Central memory CD4-positive, alpha-beta T cell (primary cell): ENCODE data around the gene PTPRC.

Source experiments
- DNase-seq: peaks from one replicate; pipeline ENCODE4 v3.0.0; 2022

Gene PTPRC

GRCh38 chr1:198620218-198620617 is 18.6 kb upstream of the PTPRC start:
- no peak for DNase-seq

DNA sequence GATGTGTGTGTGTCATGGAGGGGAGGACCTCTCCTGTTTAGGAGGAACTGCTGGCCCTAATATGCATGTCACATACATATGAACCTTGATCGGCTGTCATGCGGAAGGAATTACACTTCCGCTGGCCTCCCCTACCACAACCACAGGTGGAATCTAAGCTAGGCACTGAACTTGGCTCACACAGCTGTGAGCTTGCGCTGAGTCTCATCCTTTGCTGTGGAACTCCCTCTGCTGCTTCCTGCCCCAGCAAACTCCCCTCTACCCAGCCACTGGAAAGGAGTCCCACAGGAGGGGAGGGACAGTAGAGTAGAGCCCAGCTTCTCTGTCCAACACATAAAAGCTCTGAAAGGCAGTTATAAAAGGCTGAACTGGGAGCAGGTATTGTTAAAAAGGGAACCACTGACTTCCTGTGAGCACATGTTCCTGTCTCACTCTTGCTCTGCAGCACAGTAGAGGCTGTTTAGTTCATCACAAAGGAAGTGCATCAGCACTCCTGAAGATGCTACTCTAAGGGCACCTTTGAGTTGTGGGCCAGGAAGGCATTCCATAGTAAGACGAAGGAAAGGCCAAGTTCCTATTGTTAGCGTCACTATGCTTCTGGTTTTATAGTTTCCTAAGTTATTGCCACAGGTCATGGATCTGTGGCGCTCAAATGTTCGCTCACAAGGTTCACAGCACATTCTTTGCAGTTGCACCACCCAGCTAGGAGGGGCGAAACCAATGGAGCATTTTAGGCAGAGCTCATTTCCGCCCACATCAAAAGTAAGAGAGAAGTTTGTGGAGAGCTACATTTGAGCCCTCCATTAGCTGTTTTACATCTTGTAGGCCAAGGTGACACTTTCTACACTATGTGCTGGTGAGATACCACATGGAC is 17.7 kb upstream of the PTPRC start:
- peak; percentile 78 for DNase-seq

DNA sequence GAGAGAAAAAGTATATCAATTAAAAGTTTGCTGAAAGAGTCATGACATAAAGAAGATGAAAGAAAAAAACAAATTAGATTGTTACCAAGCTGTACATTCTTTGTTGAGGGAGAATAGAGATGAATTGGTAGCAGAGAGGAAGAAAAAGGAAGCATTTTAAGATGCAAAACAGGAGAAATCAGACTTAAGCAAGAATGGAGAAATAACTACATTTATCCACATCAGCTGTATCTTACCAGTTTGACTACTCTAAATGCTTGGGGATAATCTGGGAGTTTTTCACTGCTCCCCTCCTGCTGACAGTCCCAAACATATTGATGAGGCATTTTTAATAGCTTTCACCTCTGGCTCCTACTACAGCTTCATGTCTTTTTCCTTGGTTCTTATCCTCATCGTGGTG is 16.8 kb upstream of the PTPRC start:
- DNase-seq: no peak

DNA sequence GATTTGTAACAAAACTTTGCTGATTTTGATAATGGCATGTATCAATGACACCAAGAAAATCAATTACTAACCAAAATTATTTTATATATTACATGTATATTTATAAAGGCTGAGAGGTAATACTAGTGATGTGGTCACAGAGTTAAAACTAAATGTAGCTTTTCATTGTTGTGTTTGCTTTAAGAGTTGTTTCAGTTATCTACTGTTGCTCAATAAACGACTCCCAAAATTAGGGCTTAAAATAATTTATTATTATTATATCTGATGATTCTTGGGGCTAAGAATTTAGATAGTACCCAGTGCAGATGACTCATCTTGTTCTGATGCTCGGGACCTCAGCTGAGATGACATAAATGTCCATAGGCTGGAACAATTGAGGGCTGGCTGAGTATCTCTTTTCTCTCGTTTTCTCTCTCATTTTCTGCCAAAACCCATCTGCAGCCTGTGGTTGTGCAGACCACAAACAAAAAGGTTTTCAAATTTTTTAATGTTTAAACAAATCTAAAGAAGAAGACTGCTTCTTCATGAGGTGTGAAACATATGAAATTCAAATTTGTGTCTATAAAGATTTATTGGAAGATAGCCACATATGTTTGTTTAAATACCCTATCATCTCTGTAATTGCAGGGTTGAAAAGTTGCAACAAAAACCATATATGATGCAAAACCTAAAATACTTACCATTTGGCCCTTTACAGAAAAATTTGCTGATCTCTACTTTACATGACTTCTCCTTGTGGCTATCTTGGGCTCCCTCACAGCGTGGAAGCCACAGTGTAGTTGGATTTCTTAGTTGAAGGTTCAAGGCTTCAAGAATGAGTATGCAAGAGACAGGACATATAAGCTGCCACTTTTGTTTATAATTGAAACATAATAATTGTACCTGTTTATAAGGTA is 14.8 kb upstream of the PTPRC start:
- DNase-seq: no peak

DNA sequence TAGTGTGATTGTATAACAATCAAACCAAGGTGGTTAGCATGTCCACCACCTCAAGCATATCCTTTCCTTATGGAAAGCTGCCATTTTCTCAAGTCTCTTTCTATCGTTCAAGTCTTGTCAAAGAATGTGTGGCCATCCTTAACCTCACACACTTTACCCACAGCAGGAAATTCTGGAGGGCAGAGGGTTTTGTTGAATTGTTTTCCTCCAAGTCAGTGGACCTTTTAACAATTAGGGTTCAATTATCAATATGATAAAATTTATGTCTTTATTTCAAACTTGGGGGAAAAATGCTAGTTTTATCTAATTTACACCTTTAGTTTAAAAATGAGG is 14.2 kb upstream of the PTPRC start:
- DNase-seq: no peak

DNA sequence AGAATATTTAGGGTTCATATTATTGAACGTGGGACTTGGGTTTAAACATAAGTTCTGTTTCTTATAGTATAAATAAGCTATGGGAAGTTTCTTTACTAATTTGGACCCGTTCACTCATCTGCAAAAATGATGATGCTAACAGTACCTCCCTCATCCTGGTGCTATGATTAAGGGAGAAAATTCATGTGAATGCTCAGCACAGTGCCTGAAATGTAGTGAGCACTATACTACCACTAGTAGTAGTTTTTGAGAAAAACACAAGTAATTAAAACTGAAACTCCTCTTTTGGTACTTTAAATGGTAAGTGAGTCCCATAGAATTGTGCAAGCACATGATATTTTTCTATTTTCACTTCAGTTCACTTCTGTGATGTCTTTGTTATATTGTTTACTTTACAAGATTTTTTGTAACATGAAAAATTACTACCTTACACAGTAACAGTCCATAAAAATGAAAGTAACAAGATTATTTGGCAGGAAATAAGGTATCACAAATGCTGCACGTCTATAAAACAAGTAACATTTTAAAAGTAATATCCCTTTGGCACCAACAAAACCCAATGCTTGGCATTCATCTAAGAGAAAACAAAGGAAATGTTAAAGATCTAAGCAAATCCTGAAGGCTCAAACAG is 11.3 kb upstream of the PTPRC start:
- DNase-seq: no peak

- no peak for DNase-seq
These were observed 10.8 kb upstream of the PTPRC start for GRCh38 chr1:198628067-198628455.

DNA sequence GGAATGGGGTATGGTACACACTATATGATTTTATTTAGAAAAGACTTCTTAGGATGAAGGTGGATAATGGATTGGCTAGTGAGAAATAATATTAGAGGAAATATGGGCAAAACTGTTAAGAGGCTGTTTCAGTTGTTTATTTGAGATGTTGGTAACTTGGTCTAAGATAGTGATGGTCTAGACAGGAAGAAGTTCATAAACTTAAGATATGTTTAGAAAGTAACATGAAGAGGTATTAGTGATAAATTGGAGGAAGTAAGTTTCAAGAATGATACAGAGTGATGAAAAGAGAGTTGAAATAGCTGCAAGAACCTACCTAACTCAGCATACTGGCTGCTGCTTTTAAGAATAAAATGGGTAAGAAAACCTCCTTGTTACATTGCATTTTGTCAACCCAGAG is 9.2 kb upstream of the PTPRC start:
- DNase-seq: no peak

- DNase-seq: no peak
These were observed 8.0 kb upstream of the PTPRC start for GRCh38 chr1:198630863-198631262.

- DNase-seq: no peak
These were observed 7.5 kb upstream of the PTPRC start for GRCh38 chr1:198631292-198631691.

GRCh38 chr1:198632007-198632406 is 6.8 kb upstream of the PTPRC start:
- DNase-seq: no peak

- DNase-seq: no peak
These were observed 5.1 kb upstream of the PTPRC start for GRCh38 chr1:198633675-198634121.

DNA sequence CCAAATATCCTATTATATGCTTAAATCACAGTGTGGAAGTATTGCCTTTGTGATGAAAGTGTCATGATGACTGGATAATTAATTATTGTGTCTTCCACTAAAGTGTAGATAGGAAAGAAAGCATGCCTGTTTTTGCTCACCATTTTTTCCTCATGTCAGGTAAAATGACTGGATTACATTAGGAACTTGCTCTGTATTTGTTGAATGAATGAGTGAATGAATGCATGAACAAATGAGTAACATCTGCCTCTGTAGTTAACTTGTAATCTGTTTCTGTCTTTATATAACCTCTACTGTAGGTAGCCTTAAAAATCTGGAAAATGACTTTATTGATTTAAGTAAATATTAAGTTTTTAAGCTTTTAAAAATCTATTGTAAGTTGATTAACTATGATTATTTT is 2.9 kb upstream of the PTPRC start:
- DNase-seq: no peak

DNA sequence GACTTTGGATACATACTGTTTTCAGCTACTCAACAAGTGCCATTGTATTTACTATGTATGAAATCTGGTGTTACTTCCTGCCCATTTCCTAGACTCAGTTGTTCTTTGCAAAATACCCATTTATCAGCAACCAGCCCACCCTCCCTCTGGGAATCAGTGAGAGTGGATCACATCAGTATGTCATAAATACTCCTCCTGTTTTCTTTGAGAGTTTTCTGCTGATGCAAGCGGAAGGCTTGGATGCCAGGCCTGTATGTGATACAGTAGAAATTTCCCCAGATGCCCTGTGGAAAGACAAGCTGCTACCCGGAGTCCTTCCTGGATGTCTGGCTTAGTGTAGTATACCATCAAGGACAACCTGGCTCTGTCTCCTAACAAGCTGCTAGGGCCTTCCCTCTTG is 2.4 kb upstream of the PTPRC start:
- no peak for DNase-seq

- no peak for DNase-seq
These were observed 1.7 kb upstream of the PTPRC start for GRCh38 chr1:198637157-198637556.

- DNase-seq: no peak
These were observed 863 bp upstream of the PTPRC start for GRCh38 chr1:198637916-198638437.

- no peak for DNase-seq
These were observed 399 bp upstream of the PTPRC start for GRCh38 chr1:198638441-198638840.

- DNase-seq: no peak
These were observed 867 bp downstream of the PTPRC start for GRCh38 chr1:198639671-198640143.

GRCh38 chr1:198640174-198640573 is 1.3 kb downstream of the PTPRC start:
- no peak for DNase-seq

- peak; percentile 49 for DNase-seq
These were observed 2.7 kb downstream of the PTPRC start for GRCh38 chr1:198641501-198641900.

DNA sequence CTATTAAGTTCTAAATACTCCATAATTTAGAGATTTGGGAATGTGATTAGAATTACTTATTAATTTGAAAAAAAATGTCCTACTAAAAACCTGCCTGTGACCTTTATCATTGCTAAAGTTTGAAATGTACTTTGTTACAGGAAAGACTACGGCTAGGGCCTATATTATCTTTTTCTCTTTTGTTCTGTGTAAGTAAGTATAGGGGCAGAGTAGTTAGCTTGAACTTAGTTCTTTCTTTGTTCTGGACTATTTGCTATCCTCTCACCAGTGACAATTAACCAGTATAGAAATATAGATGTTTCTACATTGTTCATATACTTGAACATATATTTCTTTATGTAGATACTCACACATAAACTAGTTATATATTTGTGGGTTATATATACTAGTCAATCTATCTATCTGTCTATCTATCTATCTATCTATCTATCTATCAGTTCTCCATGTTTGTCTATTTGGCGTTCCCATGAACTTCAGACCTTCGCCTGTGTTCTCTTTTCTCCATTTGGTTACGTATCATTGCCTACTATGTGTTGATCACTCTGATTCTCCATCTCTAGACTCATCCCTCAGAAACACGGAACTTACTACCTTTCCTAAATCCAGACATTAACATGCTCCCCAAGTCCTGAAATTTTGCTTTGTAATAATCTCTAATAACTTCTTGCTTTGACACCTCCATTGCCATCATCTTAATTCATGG is 3.3 kb downstream of the PTPRC start:
- DNase-seq: no peak

- no peak for DNase-seq
These were observed 4.1 kb downstream of the PTPRC start for GRCh38 chr1:198642983-198643382.
